ENCODE data around the gene TADA2B. TPM values are rescaled to one million over a fixed set of nuclear protein-coding genes. Genes with fewer than 3 reads are reported as not detected.

TADA2B gene
- total and polyA plus RNA-seq, 12 donors: 15.4 to 40.8 (median 30.0) TPM

- DNase-seq (no peak), ATAC-seq (no peak)
- Histone ChIP-seq H3K4me3 (no peak overlapping the region), H3K36me3 (no peaks in the 10 kb centered on the region), H3K27ac (no peak overlapping the region), H3K4me1 (peaks cover 0 to 16% (median 0%) of the 10 kb centered on the region in 9 donors), H3K9me3 (peaks cover 0 to 11% (median 0%) of the 10 kb centered on the region in 11 donors), H3K27me3 (peaks cover 0 to 55% (median 7%) of the 10 kb centered on the region in 7 donors)
- 25 to 32% methylated on average over 1 of the region's 1 CpG for WGBS, 2 donors
- intact Hi-C loops (cut with DNase I): no loop called here
- no peak for TF ChIP-seq CTCF (IDR thresholded peaks at IDR 0.05)
Measured at GRCh38 chr4:7086384-7086783, 43.2 kb downstream of the TADA2B start.

GRCh38 chr4:7087036-7087435 is 43.9 kb downstream of the TADA2B start:
- H3K27me3 ChIP-seq: peaks cover 0 to 50% (median 7%) of the 10 kb centered on the region in 7 donors
- 76% methylated on average over 3 of the region's 3 CpGs for WGBS, 2 donors
- intact Hi-C loops (cut with DNase I): no loop called here
- no peak for TF ChIP-seq CTCF (IDR thresholded peaks at IDR 0.05)
- ATAC-seq: no peak
- H3K9me3 ChIP-seq: peaks cover 0 to 11% (median 0%) of the 10 kb centered on the region in 11 donors
- no peak for DNase-seq
- H3K27ac ChIP-seq: no peak overlapping the region
- no peaks in the 10 kb centered on the region for H3K36me3 ChIP-seq
- peaks cover 0 to 16% (median 0%) of the 10 kb centered on the region in 9 donors for H3K4me1 ChIP-seq
- H3K4me3 ChIP-seq: no peak overlapping the region

DNA sequence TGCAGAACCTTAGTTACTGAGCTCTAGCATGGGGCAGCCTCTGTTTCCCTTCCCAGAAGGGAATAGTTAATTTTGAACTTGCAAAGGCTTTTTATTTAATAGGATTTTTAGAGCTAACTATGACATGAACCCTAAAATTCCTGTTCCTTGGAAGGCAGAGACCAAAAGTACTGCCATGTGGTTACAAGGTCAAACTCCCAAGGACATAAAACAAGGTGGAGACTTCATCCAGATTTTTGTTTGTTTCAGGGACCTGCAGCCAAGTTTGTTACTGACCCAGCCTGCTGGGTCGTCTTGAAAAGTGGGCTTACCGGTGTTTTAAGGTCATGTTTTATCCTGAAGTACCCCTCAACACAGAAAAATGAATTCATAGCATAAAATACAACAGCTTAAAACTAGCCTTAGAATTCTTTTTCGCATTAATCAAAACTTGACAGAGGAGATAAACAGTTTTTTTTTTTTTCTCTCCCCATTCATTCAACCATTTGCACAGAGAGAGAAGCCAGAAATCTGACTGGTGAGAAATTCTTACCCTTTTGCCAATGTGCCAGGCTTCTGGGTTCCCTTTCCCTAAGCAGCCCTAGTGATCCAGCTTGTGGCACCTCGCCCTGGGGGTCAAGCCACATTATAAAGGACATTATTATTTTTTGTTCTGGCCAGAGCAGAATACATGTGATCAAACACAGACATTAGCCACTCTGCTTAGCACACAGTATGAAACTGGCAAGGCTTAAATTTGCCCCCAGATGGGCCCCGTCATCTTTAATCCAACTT is 46.2 kb downstream of the TADA2B start:
- ATAC-seq (no peak), DNase-seq (no peak)
- no peak overlapping the region for H3K27ac ChIP-seq
- H3K4me1 ChIP-seq: peaks cover 0 to 15% (median 0%) of the 10 kb centered on the region in 9 donors
- H3K9me3 ChIP-seq: peaks cover 0 to 11% (median 0%) of the 10 kb centered on the region in 11 donors
- no peak for TF ChIP-seq CTCF (IDR thresholded peaks at IDR 0.05)
- H3K36me3 ChIP-seq: no peaks in the 10 kb centered on the region
- WGBS, 2 donors: 72% methylated on average over 5 of the region's 5 CpGs
- H3K4me3 ChIP-seq: no peak overlapping the region
- peaks cover 0 to 27% (median 2%) of the 10 kb centered on the region in 7 donors for H3K27me3 ChIP-seq
- intact Hi-C loops (cut with DNase I): no loop called here

GRCh38 chr4:7092026-7092425 is 48.9 kb downstream of the TADA2B start:
- 63 to 65% methylated on average over 3 of the region's 3 CpGs for WGBS, 2 donors
- DNase-seq (no peak), ATAC-seq (no peak)
- peaks cover 0 to 8% (median 0%) of the 10 kb centered on the region in 9 donors for H3K4me1 ChIP-seq
- intact Hi-C loops (cut with DNase I): no loop called here
- peaks cover 0 to 1% (median 0%) of the 10 kb centered on the region in 11 donors for H3K9me3 ChIP-seq
- H3K36me3 ChIP-seq: no peaks in the 10 kb centered on the region
- H3K4me3 ChIP-seq: no peak overlapping the region
- H3K27me3 ChIP-seq: peaks cover 0 to under 1% (median 0%) of the 10 kb centered on the region in 7 donors
- no peak for TF ChIP-seq CTCF (IDR thresholded peaks at IDR 0.05)
- no peak overlapping the region for H3K27ac ChIP-seq

Measured in heart right ventricle (tissue), 16 donors.